ENCODE measurements around the gene NAV3.

GRCh38 chr12:77954206-77954555 is 123.5 kb downstream of the NAV3 start:
- no peak for TF ChIP-seq CTCF (IDR thresholded peaks at IDR 0.05)
- TF ChIP-seq POLR2A (IDR thresholded peaks at IDR 0.05): no peak
- TF ChIP-seq EP300 (IDR thresholded peaks at IDR 0.05): no peak
